Activated CD4-positive, alpha-beta T cell treated with anti-CD3 and anti-CD28 coated beads for 4 hours (primary cell): Measurements from ENCODE around the gene RFX3.

Source experiments
- DNase-seq, 2 donors: peaks; one replicate each; pipeline ENCODE4 v3.0.0-alpha.2; 2020

Gene RFX3

DNA sequence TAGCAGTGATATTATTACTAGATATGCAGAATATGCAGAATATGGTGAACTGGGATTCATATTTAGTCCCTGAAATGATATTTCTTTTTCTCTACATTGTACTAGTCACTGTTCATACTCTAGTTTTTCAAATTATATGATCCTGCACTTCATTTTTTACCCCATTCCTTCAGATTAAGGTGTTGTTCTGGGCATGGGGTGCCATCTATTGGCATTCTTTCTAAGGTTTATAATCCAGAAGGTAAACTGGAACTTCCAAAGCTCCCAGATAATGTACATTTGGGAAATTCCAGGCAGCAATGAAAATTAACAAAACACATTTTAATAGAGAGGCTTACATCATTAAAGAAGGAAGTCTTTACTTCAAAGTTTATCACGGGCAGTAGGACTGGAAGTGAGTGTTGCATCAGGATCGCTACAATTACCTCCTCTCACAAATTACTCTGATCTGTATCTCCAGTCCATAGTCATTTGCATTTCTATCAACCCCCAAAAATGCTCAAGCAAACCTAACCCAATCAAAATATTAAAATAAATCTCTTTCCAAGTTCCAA is 12.5 kb downstream of the RFX3 start:
- DNase-seq: no peak

DNA sequence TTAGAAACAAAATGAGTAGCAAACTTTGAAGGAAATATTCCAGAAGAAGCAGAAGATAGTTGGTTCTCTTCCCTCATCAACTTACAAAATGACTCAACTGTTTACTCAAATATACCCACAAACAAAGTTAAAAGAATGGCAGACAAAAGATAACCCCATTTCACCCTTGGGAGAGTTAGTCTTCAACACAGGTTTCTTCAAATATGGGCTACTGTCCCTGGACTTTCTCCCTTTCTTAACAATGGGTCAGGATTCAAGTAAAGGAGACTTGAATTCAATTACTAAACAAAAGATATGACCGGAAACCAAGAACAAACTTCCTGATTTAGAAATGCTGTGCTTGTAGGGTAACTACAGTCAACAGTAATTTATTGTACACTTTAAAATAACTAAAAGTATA is 14.2 kb downstream of the RFX3 start:
- DNase-seq: no peak

DNA sequence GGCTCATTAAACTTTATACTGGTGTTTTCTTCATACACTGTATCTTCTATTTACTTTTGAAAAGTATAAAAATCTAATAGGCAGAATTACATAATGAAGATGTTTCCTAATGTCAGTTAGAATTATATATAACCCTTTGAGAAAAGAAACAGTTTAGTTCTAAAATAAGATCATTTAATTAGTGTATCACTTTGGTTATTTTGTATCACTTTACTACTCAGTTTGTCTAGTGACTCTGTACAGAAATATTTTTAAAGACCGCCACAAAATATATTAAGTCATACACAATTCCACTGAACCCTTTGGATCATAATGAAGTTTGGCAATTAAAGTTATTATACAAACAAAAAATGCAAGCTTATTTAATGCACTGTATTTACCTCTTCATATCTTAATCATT is 15.0 kb downstream of the RFX3 start:
- no peak for DNase-seq

DNA sequence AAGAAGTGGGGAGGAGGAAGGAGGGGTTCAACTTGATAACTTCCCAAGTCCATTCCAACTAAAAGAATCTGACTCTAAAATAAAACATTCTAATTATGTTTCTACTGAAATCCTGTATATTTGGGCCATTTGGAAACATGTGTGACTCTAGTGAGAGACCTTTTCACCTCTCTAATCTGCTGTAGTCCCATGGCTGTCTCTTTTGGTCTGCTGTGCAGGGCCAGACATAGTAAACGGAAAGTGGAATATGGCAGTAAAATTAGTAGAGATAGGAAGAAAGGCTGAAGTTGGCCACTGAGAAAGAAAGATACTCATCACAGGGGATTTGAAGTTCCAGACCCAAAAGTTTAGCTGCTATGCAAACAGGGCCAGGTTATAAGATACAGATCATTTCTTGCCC is 15.9 kb downstream of the RFX3 start:
- DNase-seq: no peak

GRCh38 chr9:3508521-3509291 is 17.1 kb downstream of the RFX3 start:
- no peak for DNase-seq

DNA sequence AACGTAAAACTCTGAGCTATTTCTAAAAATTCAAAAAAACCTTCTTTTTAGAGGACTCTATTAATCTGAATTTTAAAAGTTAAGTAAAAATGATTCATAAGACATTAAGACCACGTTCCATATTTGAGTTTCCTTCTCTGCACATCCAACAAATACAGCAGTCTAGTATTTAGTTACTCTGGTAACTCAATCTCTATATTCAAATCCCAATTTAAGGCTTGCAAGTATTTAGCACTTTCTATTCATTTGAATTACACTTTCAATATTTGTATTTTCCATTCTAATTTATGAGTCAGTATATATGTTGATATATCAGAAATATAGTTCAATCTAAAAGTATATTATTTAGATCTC is 17.7 kb downstream of the RFX3 start:
- no peak for DNase-seq

DNA sequence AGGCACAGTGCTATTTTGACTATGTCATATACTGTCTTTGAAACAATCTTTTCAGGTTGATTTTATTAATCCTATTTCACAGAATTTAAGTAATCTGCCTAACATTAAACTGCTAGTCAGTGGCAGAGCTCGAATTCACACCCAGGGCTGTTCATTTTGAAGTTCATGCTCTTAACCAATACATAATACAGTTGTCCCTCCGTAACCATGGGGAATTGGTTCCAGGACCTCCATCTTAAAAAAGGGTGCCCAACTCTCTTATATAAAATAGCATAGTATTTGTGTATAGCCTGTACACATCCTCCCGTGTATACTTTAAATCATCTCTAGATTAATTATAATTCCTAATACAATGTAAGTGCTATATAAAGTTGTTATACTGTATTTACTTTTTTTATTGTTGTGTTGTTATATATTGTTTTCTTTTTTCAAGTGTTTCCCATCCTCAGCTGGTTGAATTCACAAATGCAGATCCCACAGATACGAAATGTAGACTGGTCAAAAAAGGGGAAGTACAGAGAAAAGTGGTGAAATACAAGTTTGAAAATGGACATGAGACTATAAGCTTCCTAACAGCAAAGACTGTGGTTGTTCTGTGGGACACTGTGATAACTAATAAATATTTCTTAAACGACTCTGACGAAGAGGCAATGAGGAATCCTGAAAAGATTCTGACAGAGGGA is 18.3 kb downstream of the RFX3 start:
- no peak for DNase-seq

- DNase-seq: no peak
Observed at GRCh38 chr9:3506164-3506563, 19.6 kb downstream of the RFX3 start.

- no peak for DNase-seq
Observed at GRCh38 chr9:3502560-3503398, 23.0 kb downstream of the RFX3 start.

DNA sequence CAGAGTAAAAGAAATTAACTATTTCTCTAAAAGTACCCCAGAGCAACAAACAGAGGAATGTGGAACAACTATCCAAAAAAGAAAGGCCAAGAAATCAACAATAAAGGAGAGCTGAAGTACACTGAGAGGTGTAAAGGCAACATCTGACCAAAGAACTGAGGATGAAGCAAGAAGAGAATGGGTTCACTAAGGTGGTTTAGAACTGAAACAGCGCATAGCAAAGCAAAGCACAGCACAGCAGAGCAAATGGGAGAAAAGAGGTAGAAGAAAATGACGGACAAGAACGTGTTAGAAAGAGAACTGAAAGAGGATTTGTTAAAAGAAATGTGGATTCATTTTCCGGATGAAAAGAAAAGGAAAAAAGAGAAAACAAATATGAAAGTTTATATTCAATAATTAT is 25.8 kb downstream of the RFX3 start:
- no peak for DNase-seq

DNA sequence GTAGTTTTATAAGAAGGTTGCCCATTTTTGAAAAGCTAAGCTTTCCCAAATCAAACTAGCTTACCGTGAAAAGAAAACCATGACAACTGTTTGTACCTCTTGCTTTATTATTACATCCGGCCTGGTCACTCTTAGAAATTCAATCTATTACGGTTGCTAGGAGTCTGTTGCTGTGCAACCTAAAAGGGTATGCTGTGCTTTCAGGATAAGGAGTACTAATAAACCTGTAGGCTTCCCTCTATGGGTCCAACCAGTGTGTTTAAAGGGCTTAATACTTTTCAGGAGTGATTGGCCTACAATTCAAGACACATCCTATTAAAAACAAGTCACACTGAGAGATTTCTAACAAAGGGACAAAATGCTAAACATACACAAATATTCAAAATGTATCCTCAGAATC is 27.1 kb downstream of the RFX3 start:
- no peak for DNase-seq

- DNase-seq: no peak
Observed at GRCh38 chr9:3497857-3498256, 27.9 kb downstream of the RFX3 start.

GRCh38 chr9:3497401-3497800 is 28.4 kb downstream of the RFX3 start:
- DNase-seq: no peak

- no peak for DNase-seq
Observed at GRCh38 chr9:3495855-3496254, 29.9 kb downstream of the RFX3 start.

GRCh38 chr9:3492214-3492613 is 33.6 kb downstream of the RFX3 start:
- no peak for DNase-seq

- DNase-seq: no peak
Observed at GRCh38 chr9:3491450-3491849, 34.4 kb downstream of the RFX3 start.

DNA sequence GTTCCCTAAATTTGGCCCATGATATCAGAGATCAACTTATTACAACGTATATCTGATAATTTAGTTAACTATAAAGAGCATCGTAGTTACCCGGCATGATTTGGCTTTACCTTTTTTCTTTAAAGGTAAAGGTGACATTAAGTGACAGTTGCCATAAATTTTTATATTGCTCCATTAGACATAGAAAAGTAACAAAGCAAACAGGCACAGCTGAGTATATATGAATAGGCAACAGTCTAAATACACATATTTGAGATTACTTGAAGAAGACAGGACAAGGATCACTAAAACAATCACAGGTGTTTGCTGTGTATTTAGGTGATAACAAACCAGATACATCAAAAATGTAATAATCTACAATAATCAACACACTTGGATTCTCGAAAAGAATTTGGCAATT is 34.8 kb downstream of the RFX3 start:
- DNase-seq: no peak

GRCh38 chr9:3482578-3482977 is 43.2 kb downstream of the RFX3 start:
- no peak for DNase-seq

GRCh38 chr9:3480353-3480655 is 45.5 kb downstream of the RFX3 start:
- no peak for DNase-seq

GRCh38 chr9:3479514-3480352 is 46.1 kb downstream of the RFX3 start:
- no peak for DNase-seq

DNA sequence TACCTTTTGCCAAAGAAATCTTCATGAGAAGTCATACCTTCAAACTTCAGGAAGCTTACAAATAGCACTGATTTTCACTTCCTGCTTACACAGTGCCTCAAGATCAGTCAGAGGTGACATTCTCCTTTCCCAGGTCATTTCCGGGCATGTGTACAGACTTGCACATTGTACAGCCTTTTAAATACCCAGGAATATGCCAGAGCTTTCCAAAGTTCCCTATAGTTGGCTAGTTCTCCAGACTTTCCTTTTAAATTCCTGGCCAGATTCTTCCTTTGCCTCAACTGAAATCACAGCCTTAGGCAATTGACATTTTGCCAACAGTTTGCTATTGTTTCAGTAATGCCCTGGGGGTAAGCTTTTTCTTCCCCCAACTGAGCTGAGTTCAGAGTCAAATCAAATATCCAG is 47.2 kb downstream of the RFX3 start:
- DNase-seq: peak; percentile 3 to 15

GRCh38 chr9:3477236-3477834 is 48.5 kb downstream of the RFX3 start:
- DNase-seq: no peak
